AG08396 (cell line): ENCODE data around the gene SSR1.
"Not testable (repeated sequence)": the region's sequence is repeated elsewhere in the genome, so short reads cannot be mapped to it uniquely, and the experiment has no call there.

Experiments
- DNase-seq: peaks from one replicate; pipeline ENCODE4 v3.0.0; 2012; ENCODE audit warnings: low spot score, mixed read lengths

Gene SSR1

DNA sequence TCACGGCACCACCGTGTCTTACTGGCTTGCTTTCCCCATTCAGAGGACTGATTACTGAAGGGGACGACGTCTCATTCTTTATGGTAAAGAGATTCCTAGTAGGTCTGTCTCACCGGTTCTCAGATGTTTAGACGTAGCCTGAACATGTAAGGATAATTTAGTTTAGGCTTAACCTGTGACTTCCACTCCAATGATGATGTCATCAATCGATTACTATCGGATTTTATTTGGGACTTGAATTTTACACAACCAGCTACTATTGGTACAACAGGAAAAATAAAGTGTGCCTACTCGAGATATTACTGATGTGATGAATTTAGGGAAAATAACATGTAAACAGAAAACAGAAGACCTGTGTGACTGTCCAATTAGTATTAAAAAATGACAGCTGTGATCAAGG is 4.5 kb upstream of the SSR1 start:
- DNase-seq: no peak

DNA sequence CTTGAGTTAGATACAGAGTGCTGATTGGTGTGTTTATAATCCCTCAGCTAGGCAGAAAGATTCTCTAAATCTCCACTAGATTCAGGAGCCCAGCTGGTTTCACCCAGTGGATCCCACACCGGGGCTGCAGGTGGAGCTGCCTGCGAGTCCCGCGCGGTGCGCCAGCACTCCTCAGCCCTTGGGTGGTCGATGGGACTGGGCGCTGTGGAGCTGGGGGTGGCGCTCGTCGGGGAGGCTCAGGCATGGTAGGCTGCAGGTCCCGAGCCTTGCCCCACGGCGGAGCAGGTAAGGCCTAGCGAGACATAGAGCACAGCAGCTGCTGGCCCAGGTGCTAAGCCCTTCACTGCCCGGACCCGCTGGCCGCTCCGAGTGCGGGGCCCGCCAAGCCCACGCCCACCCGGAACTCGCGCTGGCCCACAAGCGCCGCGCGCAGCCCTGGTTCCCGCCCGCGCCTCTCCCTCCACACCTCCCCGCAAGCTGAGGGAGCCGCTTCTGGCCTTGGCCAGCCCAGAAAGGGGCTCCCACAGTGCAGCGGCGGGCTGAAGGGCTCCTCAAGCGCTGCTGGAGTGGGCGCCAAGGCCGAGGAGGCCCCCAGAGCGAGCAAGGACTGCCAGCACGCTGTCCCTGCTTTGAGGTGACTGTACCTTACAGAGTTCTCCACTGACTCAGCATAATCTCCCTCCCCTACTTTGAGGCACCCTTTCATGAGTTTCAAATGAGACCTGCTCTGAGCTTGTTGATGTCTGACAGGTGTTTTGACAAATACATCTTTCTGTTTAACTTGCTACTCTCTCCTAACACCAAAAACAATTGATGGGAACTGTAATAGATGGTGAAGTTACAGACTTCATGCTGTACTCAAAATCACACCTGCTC is 3.9 kb upstream of the SSR1 start:
- DNase-seq: no peak

DNA sequence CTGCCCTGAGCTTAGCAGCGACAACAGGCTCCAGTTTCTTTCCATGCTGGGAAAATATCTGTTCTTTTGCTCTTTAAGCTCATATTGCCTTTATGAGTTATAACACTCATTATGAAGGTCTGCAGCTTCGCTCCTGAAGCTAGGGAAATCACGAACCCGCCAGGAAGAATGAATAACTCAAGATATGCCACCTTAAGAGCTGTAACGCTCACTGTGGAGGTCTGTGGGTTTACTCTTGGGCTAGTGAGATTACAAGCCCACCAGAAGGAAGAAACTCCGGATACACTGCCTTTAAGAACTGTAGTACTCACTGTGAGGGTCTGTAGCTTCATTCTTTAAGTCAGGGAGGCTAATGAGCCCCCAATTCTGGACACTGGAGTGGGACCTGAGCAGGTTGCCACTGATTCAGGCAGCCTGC is 3.0 kb upstream of the SSR1 start:
- no peak for DNase-seq

DNA sequence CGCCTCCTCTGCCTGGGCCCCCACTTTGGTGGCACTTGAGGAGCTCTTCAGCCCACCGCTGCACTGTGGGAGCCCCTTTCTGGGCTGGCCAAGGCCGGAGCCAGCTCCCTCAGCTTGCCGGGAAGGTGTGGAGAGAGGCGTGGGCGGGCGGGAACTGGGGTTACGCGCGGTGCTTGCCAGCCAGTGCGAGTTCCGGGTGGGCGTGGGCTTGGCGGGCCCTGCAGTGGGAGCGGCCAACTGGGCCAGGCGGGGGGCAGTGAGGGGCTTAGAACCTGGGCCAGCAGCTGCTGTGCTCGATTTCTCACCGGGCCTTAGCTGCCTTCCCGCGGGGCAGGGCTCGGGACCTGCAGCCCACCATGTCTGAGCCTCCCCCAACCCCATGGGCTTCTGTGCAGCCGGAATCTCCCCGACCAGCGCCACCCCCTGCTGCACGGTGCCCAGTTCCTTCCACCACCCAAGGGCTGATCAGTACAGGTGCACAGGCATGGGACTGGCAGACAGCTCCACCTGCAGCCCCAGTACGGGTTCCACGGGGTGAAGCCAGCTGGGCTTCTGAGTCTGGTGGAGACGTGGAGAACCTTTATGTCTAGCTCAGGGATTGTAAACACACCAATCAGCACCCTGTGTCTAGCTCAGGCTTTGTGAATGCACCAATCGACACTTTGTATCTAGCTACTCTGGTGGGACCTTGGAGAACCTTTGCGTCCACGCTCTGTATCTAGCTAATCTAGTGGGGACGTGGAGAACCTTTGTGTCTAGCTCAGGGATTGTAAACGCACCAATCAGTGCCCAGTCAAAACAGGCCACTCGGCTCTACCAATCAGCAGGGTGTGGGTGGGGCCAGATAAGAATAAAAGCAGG is 2.3 kb upstream of the SSR1 start:
- not testable (repeated sequence) for DNase-seq

DNA sequence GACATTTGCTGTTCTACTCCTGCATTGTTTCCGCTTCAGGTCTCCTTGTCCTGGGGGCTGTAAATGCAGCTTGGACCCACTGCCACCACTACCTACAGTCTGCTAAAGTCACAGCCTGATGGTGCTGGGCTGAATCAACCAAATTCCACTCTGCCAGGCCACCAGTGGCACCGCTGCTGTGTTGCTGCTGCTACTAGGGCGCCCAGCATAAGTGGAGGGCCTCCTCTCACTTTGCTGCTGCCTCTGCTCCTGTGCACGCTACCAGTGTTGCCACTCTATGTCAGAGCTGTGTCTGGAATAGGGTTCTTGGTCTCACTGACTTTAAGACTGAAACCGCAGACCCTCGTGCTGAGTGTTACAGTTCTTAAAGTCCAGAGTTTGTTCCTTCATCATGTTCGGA is 1.4 kb upstream of the SSR1 start:
- DNase-seq: no peak

DNA sequence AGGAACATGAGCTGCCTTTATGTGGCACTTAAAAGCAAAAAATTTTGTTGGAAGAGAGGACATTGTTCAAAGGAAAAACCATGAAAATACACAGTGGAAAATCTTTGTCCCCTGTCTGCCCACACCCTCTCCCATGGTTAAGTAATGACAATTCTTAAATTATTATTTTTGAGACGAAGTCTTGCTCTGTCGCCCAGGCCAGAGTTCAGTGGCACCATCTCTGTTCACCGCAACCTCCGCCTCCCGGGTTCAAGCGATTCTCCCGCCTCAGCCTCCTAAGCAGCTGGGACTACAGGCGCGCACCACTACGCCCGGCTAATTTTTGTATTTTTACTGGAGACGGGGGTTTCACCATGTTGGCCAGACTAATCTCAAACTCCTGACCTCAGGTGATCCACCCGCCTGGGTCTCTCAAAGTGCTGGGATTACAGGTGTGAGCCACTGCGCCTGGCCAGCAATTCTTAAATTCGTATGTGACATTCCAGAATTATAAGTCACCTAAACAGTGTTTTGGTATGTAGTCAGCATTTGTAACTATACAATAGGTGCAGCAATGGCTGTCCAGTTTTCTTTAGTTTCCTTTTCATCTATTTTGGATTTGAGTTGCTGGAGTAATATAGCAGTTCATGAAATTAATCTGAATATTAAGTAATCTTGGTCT is 636 bp upstream of the SSR1 start:
- no peak for DNase-seq

DNA sequence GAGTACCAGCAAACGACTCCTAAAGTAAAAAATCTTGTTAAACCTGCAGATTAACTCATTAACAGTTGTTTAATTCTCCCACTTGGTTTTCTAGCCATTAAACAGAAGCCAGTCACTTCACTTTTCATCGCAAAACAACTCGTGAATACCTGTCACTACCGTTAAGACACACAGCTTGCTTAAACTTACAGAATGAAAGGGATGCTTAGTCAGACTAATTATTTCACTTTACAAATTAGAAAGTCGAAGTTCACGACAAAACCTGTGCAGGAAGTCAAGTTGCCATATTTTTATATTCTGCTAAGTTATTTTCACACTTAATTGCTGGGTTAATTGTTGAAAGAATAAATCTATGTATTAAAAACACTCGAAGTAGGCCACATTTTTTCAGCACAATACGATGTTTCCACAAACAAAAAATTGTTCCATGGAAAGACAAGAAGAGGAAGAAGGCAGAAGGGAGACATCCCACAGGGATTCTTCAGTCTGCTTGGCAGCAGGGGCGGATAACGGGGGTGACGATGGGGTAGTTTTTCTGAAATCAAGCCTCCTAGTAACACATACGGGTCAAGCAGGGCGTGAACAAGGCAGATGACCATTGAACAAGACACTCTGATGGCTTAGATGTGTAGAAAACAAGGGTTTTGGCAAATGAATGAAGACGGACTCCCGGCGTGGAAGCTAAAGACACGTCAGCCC is 933 bp downstream of the SSR1 start:
- DNase-seq: no peak

DNA sequence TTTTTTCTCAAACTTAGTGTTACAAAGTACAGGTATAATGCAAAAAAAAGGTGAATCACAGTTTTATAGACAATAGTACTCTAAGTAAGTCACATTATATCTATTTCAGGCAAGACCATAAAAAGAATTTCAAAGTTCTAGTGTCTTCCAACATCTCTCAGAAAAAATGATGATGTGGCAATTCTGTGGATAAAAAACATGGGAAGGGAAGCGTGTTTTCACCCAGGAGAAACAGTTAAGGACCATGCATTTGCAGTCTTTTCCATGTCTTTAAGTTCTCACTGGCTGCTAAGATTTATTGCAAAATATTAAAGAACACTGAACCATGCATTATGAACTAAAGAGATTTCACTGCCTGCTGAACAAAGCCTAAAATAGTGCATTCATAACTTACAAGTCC is 1.8 kb downstream of the SSR1 start:
- DNase-seq: no peak

DNA sequence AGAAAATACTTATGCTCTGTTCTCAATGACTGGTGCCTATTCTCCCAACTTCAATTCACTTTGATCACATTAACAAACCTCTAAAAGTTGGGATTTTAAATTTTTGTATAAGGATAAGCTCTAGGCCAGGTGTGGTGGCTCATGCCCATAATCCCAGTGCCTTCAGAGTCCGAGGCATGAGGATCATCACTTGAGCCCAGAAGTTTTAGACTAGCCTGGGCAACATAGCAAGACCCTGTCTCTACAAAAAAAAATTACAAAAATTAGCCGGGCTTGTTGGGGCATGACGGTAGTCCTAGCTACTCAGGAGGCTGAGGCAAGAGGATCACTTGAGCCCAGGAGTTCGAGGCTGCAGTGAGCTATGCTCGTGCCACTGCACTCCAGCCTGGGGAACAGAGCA is 3.9 kb downstream of the SSR1 start:
- no peak for DNase-seq

DNA sequence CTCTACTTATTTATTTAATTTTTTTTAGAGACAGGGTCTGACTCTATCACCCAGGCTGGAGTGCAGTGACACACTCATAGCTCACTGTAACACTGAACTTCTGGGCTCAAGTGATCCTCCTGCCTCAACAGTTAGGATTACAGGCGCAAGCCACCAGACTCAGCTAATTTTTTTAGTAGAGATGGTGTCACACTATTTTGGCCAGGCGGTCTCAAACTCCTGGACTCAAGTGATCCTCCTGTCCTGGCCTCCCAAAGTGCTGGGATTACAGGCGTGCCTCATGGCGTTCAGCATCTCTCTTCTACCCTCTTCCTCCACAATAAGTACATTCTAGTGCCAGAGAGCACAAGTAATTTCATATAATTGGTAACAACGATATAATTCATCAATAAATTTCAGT is 5.5 kb downstream of the SSR1 start:
- DNase-seq: no peak

DNA sequence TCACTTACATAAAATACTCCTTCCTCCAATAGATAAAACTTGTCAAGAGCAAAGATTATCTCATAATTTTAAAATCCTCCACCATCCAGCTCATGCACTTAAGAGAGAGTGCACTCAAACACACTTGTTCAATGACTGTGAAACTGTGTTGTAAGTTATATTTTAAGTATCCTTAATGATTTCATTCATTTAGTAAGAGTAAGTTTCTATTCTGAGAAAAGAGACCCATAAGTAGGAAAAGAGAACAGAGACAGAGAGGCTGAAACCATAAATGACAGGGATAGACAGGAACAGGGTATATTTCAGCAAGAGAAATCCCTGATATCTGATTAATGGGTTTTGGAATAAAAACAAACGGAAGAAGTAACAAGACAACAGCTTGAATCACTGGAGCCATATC is 8.2 kb downstream of the SSR1 start:
- DNase-seq: no peak

DNA sequence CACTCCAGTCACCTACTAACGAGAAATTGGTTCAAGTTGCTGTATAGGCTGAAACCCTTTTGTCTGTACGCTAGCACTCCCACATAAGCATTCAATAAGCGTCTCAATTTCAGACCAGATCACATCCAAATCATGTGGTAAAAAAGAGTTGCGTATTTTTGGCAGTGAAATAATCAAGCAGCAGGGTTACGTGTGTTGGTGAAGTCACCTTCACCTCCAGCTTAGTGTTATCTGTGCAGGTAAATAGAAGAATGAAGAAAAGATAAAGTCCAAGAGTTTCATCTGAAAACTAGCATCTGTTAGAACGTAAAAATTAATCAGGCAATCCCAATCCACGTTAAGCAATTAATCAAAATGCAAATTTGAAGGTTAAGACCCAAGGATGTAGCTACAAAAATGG is 11.3 kb downstream of the SSR1 start:
- no peak for DNase-seq

DNA sequence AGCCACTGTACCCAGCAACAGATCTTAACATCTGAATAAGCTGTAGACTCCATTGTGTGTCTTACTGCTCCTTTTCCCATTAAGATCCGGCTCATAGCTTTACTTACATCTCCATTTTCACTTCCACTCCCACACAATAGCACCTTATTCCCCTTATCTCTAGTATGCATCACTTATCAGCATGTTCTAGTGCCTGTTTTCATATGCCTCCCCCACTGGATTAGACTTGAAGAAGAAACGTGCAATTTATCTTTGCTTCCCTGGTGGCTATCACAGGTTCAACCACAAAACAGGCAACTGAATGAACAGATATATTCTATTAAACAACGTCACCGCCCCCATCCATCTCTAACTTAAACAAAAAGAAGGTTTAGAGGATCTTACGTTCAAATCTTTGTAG is 12.1 kb downstream of the SSR1 start:
- DNase-seq: no peak

DNA sequence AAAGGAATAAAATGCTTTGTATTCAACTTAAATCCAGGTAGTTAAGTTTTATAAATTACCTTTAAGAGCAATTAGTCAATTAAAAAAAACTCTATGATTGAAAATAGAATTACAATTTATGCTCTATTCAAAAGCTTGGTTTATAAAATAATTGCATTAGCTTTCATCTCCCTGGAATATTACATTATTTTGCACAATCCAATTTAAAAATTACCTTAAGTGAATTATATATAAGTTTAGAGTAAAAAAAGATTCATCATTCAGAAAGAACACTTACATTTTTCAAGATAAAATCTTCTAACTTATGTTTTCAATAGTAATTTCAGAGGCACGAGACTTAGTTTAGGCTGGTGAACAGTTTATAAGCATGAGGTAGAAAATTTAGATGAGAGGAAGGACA is 14.9 kb downstream of the SSR1 start:
- DNase-seq: no peak

DNA sequence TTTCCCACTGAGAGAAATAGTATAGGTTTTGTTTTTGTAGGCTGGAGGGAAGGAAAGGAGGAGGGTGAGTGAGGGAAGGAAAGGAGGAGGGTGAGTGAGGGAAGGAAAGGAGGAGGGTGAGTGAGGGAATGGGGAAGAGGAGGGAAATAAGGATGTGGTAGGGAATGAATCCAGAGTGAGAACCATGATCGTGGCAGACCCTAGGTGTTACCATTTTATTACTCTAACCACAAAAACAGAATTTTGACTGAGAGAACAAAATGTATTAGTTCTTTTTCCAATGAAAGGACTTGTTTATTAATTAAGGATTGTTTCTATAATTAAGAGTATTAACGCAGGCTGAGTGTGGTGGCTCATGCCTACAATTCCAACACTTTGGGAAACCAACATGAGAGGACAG is 16.4 kb downstream of the SSR1 start:
- DNase-seq: no peak

DNA sequence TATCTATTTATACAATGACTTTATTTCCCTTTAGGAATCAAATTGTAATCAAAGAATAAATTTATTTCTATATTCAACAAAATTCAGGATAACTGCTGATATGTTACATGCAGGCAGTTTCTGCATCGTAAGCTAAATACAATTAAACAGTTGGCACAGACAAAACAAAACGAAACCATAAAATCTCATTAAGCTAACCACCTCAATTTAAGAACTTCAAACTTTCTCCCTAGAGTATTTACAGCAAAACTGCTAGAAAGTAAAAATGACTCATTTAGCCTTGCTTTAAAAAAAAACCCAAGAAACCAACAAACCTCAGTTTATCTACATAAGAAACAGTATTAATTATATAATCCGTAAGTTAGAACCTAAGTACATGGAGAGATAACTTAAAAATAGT is 17.1 kb downstream of the SSR1 start:
- no peak for DNase-seq

DNA sequence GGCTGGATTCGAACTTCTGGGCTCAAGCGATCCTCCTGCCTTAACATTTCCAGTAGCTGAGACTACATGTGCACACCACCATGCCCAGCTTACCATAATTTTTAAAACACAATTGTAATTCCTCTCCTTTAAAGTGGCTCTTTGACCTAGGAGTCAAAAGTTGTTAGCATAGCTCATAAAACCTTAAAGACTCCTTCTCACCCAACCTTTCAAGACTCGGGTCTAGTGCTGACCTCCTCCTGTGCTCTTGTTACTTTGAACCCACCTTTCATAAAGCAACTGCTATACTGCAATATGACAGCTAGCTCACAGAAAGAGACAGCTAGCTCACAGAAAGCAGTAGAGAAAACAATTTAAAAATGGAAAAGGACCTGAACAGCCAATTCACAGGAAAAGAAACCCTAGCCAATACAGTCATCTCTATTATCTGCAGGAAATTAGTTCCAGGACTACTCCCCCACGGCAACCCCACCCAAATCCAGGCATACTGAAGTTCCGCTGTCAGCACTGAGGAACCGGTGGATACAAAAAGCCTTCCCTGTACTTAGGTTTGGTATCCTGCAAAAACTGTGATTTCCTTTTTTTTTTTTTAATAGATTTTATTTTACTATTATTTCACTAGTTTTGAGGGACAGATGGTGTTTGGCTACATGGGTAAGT is 20.3 kb downstream of the SSR1 start:
- DNase-seq: no peak

DNA sequence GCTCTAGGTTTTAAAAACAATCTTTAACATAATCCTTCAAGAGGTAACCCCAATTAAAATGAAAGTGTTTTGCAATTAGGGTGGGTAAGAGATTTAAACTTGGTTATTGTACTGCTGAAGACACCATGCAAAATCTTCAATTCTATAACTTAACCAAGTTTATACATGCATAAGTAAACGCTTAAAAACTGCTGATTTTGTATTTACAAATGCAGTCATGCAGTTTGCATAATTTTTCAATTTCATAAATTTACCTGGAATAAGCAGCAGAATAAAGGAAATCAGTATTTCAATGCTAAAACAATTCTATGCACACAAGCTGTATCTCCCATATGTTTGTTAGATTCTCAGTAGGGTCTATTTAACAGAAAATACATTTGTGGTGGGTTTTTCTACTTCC is 22.9 kb downstream of the SSR1 start:
- no peak for DNase-seq

DNA sequence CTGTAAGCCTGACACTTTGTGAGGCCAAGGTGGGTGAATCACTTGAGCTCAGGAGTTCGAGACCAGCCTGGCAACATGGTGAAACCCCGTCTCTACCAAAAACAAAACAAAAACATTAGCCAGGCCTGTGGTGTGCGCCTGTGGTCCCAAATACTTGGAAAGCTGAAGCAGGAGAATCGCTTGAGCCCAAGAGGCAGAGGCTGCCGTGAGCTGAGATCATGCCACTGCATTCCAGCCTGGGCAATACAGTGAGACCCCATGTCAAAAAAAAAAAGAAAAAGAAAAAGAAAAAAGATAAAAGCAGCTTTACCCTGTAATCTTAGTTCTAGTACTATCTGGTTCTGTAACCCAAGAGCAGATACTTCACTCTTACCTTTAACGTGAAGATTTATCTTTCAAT is 27.6 kb downstream of the SSR1 start:
- no peak for DNase-seq

DNA sequence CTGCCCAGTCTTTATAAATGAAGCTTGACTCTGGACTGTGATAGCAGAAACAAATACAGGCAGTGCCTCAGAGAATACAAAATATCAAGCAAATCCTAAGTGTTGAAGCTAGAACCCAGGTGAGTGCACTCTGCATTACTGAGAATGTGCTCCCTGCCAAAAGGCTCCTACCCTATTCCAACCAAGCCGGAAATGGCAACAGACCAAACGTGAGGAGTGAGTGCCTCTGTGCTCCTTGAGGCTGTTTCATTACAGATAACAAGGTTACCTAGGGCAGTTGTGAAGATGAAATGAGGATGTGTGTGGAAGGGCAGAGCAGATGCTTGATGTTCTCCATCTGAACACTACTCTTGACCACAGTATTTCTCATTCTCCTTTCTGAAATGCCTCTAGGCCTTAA is 29.3 kb downstream of the SSR1 start:
- no peak for DNase-seq

DNA sequence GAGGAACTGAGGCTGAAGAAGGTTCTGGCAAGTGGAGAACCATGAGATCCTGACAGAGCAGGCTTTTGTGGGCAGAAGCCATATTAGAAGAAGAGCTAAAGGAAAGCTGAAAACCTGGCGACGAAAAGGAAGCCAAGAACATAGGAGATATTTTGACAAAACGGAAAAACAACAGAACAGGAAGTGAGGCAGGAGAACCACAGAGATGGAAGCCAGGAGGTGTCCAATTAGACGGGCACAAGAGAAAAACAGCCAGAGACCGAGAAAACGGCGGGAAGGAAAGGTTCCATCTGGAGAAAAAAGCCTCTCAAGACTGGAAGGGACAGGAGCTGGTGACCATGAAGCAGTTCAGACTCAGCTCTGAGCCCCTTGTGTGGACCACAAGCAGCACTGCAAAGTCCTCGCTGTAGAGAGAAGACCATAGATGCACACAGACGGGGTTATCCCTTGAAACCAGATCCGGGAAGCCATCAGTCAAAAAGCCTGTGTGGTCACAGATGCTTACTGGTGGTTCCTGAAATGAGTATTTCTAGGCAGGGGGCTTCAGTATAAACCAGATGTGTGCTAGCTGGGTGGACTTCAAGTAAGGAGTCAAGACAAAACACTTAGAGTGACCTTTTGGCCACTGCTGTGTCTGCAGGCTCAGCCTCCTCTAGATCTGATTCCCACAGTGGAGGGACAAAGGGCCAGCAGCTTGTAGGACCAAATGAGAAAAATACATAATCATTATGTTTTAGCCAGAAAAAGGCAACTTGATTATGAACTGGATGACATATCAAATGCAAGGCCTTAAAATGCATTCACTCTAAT is 30.7 kb downstream of the SSR1 start:
- DNase-seq: no peak
